Measurements from ENCODE around the gene KHDRBS1. TPM values are rescaled to one million over a fixed set of nuclear protein-coding genes. Genes with fewer than 3 reads are reported as not detected.

The KHDRBS1 gene
- total and polyA plus RNA-seq, 9 of the 15 experiments (the other 6 are each of a cell fraction or from before 2014, with no cell fraction given), result 48.4 to 257 (median 114) TPM

- peak; percentile 87; the same call in 1 of the 2 replicates for TF ChIP-seq NKRF (IDR thresholded peaks at IDR 0.05; ENCODE audit: borderline replicate concordance)
- TF ChIP-seq KAT8 (IDR thresholded peaks at IDR 0.05; ENCODE audit: low read depth), result no peak
- TF ChIP-seq ZC3H8 (IDR thresholded peaks at IDR 0.05), result no peak
- TF ChIP-seq ZNF239 (CRISPR knock-in tag; IDR thresholded peaks at IDR 0.05), result no peak
- TF ChIP-seq ZC3H4 (CRISPR knock-in tag; IDR thresholded peaks at IDR 0.05; ENCODE audit: borderline replicate concordance), result no peak
- TF ChIP-seq SMAD3 (CRISPR knock-in tag; conservative IDR thresholded peaks at IDR 0.05), result no peak
- no peak for TF ChIP-seq SMC3 (conservative IDR thresholded peaks at IDR 0.05; ENCODE audit: insufficient read depth, low read depth, low read length)
- no peak for TF ChIP-seq MEF2D (tag; conservative IDR thresholded peaks at IDR 0.05; ENCODE audit: low read depth)
- no peak for TF ChIP-seq PTTG1 (tag; IDR thresholded peaks at IDR 0.05; ENCODE audit: low read depth)
- TF ChIP-seq ZNF174 (CRISPR knock-in tag; IDR thresholded peaks at IDR 0.05), result no peak
- TF ChIP-seq TCF7L2 (IDR thresholded peaks at IDR 0.05; ENCODE audit: low read depth, low read length), result no peak
- peak; percentile 97 for TF ChIP-seq ARID4B (CRISPR knock-in tag; IDR thresholded peaks at IDR 0.05)
- no peak for TF ChIP-seq CEBPB (tag; IDR thresholded peaks at IDR 0.05)
- TF ChIP-seq, protein P1, sequence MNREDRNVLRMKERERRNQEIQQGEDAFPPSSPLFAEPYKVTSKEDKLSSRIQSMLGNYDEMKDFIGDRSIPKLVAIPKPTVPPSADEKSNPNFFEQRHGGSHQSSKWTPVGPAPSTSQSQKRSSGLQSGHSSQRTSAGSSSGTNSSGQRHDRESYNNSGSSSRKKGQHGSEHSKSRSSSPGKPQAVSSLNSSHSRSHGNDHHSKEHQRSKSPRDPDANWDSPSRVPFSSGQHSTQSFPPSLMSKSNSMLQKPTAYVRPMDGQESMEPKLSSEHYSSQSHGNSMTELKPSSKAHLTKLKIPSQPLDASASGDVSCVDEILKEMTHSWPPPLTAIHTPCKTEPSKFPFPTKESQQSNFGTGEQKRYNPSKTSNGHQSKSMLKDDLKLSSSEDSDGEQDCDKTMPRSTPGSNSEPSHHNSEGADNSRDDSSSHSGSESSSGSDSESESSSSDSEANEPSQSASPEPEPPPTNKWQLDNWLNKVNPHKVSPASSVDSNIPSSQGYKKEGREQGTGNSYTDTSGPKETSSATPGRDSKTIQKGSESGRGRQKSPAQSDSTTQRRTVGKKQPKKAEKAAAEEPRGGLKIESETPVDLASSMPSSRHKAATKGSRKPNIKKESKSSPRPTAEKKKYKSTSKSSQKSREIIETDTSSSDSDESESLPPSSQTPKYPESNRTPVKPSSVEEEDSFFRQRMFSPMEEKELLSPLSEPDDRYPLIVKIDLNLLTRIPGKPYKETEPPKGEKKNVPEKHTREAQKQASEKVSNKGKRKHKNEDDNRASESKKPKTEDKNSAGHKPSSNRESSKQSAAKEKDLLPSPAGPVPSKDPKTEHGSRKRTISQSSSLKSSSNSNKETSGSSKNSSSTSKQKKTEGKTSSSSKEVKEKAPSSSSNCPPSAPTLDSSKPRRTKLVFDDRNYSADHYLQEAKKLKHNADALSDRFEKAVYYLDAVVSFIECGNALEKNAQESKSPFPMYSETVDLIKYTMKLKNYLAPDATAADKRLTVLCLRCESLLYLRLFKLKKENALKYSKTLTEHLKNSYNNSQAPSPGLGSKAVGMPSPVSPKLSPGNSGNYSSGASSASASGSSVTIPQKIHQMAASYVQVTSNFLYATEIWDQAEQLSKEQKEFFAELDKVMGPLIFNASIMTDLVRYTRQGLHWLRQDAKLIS (CRISPR knock-in tag; IDR thresholded peaks at IDR 0.05), result peak; percentile 87
- peak; percentile 90 for TF ChIP-seq SAP30 (IDR thresholded peaks at IDR 0.05; ENCODE audit: borderline replicate concordance, insufficient read depth, low read depth, low read length, poor library complexity, severe bottlenecking)
- peak; percentile 80; the same call in 1 of the 2 replicates for TF ChIP-seq HDAC8 (tag; IDR thresholded peaks at IDR 0.05)
- TF ChIP-seq TARDBP (IDR thresholded peaks at IDR 0.05), result no peak
- TF ChIP-seq GTF2E2 (tag; IDR thresholded peaks at IDR 0.05), result no peak; the same call in 1 of the 2 replicates
Observed at GRCh38 chr1:32072622-32073298, 59.1 kb downstream of the KHDRBS1 start, which contains the start of gene TMEM39B (continued).

Data from K562 (cell line).